CD14-positive monocyte (primary cell): ENCODE results near the gene DNM2. TPM values are rescaled to one million over a fixed set of nuclear protein-coding genes. Genes with fewer than 3 reads are reported as not detected.

ENCODE experiments used
- DNase-seq, 3 donors: peaks; one replicate each; pipeline ENCODE4 v3.0.0-alpha.2; 2011 to 2022
- H2AFZ ChIP-seq: 2 replicates; pipeline ENCODE4 v1.6.0; 2012; ENCODE audit warnings: mild to moderate bottlenecking, low read depth, low read length, inconsistent platforms; ENCODE audit not compliant: insufficient read depth, poor library complexity, severe bottlenecking
- H3K27ac ChIP-seq, 2 donors: 1 replicate in 1 of 2; 2 replicates in 1 of 2; pipeline ENCODE4 v1.5.1; 2012 to 2013; ENCODE audit warnings: low read length in 2 of 2, control low read depth in 1 of 2, inconsistent platforms in 1 of 2, low read depth in 1 of 2, mild to moderate bottlenecking in 1 of 2
- H3K27me3 ChIP-seq, 2 donors: one replicate each; pipeline versions ENCODE4 v1.6.0 to v1.6.1; 2011 to 2013; ENCODE audit warnings: low read length in 2 of 2; ENCODE audit not compliant: control insufficient read depth in 2 of 2, insufficient read depth in 2 of 2
- H3K36me3 ChIP-seq, 2 donors: replicated peaks in 1 of 2; 1 replicate in 1 of 2; 2 replicates in 1 of 2; pipeline versions ENCODE4 v1.5.1 to v1.6.1; 2012 to 2013; ENCODE audit warnings: low read length in 2 of 2, control low read depth in 1 of 2, inconsistent platforms in 1 of 2, mild to moderate bottlenecking in 1 of 2; ENCODE audit not compliant: insufficient read depth in 2 of 2, control insufficient read depth in 1 of 2
- H3K4me1 ChIP-seq, 2 donors: 1 replicate in 1 of 2; 2 replicates in 1 of 2; pipeline versions ENCODE4 v1.5.1 to v1.6.1; 2012 to 2013; ENCODE audit warnings: low read length in 2 of 2, control low read depth in 1 of 2, inconsistent platforms in 1 of 2, mild to moderate bottlenecking in 1 of 2, moderate library complexity in 1 of 2; ENCODE audit not compliant: insufficient read depth in 2 of 2, control insufficient read depth in 1 of 2
- H3K4me2 ChIP-seq: replicated peaks from 2 replicates; pipeline ENCODE3; 2012; ENCODE audit warnings: low read length, moderate library complexity, mild to moderate bottlenecking; ENCODE audit not compliant: poor library complexity, severe bottlenecking; ENCODE audit errors: extremely low read depth
- H3K4me3 ChIP-seq, 3 experiments: fragments of 200-600 bp in 1 of 3; sonication (generic) in 1 of 3; replicated peaks in 1 of 3; 1 replicate in 2 of 3; 2 replicates in 1 of 3; pipeline ENCODE4 v1.5.1; 2011 to 2013; ENCODE audit warnings: low read length in 3 of 3, mild to moderate bottlenecking in 3 of 3, control low read depth in 2 of 3, low read depth in 2 of 3, inconsistent platforms in 1 of 3, moderate library complexity in 1 of 3
- H3K79me2 ChIP-seq: 2 replicates; pipeline ENCODE4 v1.6.0; 2012; ENCODE audit warnings: mild to moderate bottlenecking, control low read depth, inconsistent platforms, low read length, moderate library complexity; ENCODE audit not compliant: insufficient read depth
- H3K9ac ChIP-seq: 2 replicates; pipeline ENCODE4 v1.6.0; 2017; ENCODE audit warnings: low read length, mild to moderate bottlenecking; ENCODE audit not compliant: insufficient read depth, poor library complexity, severe bottlenecking
- H3K9me3 ChIP-seq, 2 donors: replicated peaks in 1 of 2; 1 replicate in 1 of 2; 2 replicates in 1 of 2; pipeline versions ENCODE4 v1.5.1 to v1.6.1; 2012 to 2013; ENCODE audit warnings: low read length in 2 of 2, control low read depth in 1 of 2; ENCODE audit not compliant: control insufficient read depth in 1 of 2, insufficient read depth in 1 of 2
- H4K20me1 ChIP-seq: 2 replicates; pipeline ENCODE4 v1.6.0; 2012; ENCODE audit warnings: mild to moderate bottlenecking, low read length, control low read depth, moderate library complexity; ENCODE audit not compliant: insufficient read depth
- H3K27ac Mint-ChIP-seq, 7 donors: one replicate each; pipeline ENCODE4 v1.8.0; 2020; ENCODE audit warnings: mild to moderate bottlenecking in 7 of 7, mixed read lengths in 7 of 7, moderate library complexity in 6 of 7, inconsistent platforms in 2 of 7
- H3K27me3 Mint-ChIP-seq, 3 donors: one replicate each; pipeline ENCODE4 v1.8.0; 2021 to 2022; ENCODE audit warnings: low read depth in 3 of 3, mild to moderate bottlenecking in 3 of 3, mixed read lengths in 3 of 3, moderate library complexity in 3 of 3, inconsistent platforms in 1 of 3
- H3K36me3 Mint-ChIP-seq, 2 donors: one replicate each; pipeline ENCODE4 v1.8.0; 2020; ENCODE audit warnings: mixed read lengths in 2 of 2, inconsistent platforms in 1 of 2, mild to moderate bottlenecking in 1 of 2
- H3K4me1 Mint-ChIP-seq: one replicate; pipeline ENCODE4 v1.8.0; 2020; ENCODE audit warnings: mild to moderate bottlenecking, mixed read lengths
- H3K4me3 Mint-ChIP-seq, 2 donors: one replicate each; pipeline ENCODE4 v1.8.0; 2020; ENCODE audit warnings: mild to moderate bottlenecking in 2 of 2, mixed read lengths in 2 of 2, moderate library complexity in 1 of 2
- H3K9me3 Mint-ChIP-seq, 7 donors: one replicate each; pipeline ENCODE4 v1.8.0; 2020 to 2022; ENCODE audit warnings: mixed read lengths in 7 of 7, mild to moderate bottlenecking in 6 of 7, moderate library complexity in 6 of 7, inconsistent platforms in 2 of 7
- WGBS: methylation state at CpG from one replicate; pipeline ENCODE4 v1.1.5; 2013; ENCODE audit warnings: missing lambda C conversion rate; ENCODE audit not compliant: insufficient coverage; 5-methylcytosine and 5-hydroxymethylcytosine counted together
- intact Hi-C, 2 donors: fragments of 100-400 bp; cut with micrococcal nuclease; formaldehyde crosslinking; loops; one replicate each; pipeline versions ENCODE4 v1.15.0 to v1.15.1; 2023
- polyA plus RNA-seq, 3 donors: library from polyadenylated mRNA; depleted of rRNA in 1 of 3; unstranded in 2 of 3; stranded (reverse) in 1 of 3; fragments of 300-500 nt in 2 of 3; fragments of >200 nt in 1 of 3; fragmentation: Illumina TruSeq in 2 of 3; gene quantifications; 1 replicate in 2 of 3; 2 replicates in 1 of 3; pipeline ENCODE4 v1.2.3, GENCODE V29; 2012 to 2021
- TF ChIP-seq, protein P1 (sequence below): fragments of 200-600 bp; IDR thresholded peaks from one replicate; pipeline ENCODE4 v1.8.0; 2022; ENCODE audit warnings: antibody characterized with exemption, mild to moderate bottlenecking

The DNM2 gene
- polyA plus RNA-seq, 3 donors: 53.0 to 186 (median 69.5) TPM

DNA sequence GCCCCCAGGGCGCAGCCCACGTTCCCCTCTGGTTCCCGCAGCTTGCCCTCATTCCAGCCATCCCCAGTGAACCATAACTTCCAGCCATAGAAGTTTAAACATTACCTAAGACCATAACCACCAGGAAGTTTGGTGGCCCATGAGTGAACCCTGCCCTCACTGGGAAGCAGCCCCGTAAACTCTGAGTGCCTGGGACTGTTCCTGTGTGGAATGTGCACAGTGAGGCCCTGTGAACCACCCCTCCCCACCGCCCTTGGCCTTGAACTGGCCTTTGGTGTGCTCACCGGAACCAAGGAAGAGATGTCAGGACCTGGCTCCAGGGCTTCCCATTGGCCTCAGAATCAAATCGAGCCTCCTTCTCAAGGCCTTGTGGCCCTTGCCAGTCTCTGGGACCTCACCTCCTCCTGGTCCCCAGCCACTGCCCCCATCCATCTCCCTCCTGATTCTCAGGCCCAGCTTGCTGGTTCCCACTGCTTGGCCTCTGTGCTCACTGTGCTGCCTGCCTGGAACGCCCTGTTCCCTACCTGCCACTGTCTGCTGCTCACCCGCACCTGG is 46.5 kb downstream of the DNM2 start:
- Mint-ChIP-seq H3K27me3 (peaks cover 0 to 3% (median 0%) of the 10 kb centered on the region in 3 donors), H3K4me3 (no peak overlapping the region), H3K27ac (peak overlapping the region in 6 of 7 donors; percentile 4 to 74 (median 44)), H3K9me3 (peaks cover 0 to 2% (median 0%) of the 10 kb centered on the region in 7 donors), H3K36me3 (peaks cover 41 to 77% of the 10 kb centered on the region in 2 donors), H3K4me1 (peaks cover 58% of the 10 kb centered on the region)
- TF ChIP-seq, protein P1, sequence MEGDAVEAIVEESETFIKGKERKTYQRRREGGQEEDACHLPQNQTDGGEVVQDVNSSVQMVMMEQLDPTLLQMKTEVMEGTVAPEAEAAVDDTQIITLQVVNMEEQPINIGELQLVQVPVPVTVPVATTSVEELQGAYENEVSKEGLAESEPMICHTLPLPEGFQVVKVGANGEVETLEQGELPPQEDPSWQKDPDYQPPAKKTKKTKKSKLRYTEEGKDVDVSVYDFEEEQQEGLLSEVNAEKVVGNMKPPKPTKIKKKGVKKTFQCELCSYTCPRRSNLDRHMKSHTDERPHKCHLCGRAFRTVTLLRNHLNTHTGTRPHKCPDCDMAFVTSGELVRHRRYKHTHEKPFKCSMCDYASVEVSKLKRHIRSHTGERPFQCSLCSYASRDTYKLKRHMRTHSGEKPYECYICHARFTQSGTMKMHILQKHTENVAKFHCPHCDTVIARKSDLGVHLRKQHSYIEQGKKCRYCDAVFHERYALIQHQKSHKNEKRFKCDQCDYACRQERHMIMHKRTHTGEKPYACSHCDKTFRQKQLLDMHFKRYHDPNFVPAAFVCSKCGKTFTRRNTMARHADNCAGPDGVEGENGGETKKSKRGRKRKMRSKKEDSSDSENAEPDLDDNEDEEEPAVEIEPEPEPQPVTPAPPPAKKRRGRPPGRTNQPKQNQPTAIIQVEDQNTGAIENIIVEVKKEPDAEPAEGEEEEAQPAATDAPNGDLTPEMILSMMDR: no peak
- H3K27me3 ChIP-seq: no peaks in the 10 kb centered on the region
- peak overlapping the region in 1 of 2 donors; percentile 58 for H3K27ac ChIP-seq
- no peaks in the 10 kb centered on the region for H3K9me3 ChIP-seq
- peaks cover 94% of the 10 kb centered on the region for H3K79me2 ChIP-seq
- intact Hi-C loops: loop anchor here in 1 of 2 donors (5.0 kb wide), 1 partner anchor 47 kb away; the partner anchor contains the start of gene DNM2
- no peak overlapping the region for H3K4me3 ChIP-seq
- H3K9ac ChIP-seq: no peak overlapping the region
- DNase-seq: no peak
- WGBS: 95% methylated on average over 6 of the region's 9 CpGs
- peaks cover 95% of the 10 kb centered on the region for H4K20me1 ChIP-seq
- peaks cover 35 to 72% of the 10 kb centered on the region in 2 donors for H3K36me3 ChIP-seq
- H2AFZ ChIP-seq: no peak overlapping the region
- H3K4me2 ChIP-seq: no peak overlapping the region
- peaks cover 30 to 36% of the 10 kb centered on the region in 2 donors for H3K4me1 ChIP-seq

DNA sequence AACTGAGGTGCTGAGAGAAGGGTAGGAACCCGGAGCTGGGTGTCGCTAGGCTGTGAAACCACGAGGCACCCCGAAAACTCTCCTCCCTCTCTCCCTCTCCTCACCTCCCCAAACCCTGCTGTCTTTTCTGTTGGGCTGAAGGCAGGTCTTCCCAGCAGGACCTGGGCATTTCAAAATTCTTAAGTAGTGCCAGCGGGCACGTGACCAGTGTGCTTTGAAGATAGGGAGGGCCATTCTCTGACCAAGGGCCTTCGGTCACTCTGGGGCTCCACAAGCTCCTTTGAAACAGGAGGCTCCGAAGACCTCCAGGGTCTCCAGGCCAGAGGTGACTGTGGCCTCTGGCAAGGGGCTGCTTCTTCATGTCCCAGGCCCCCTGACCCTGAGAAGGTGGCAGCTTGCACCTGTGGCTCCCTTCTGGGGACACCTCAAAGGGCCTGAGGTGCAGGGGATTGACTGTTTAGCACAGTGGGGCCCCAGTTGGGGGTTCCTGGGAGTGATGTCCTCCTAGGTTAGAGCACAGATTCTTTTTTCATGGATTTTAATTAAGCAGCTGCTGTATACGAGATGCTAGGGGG is 48.3 kb downstream of the DNM2 start:
- Histone ChIP-seq H3K4me2 (no peak overlapping the region), H2AFZ (no peak overlapping the region), H3K4me1 (peaks cover 14 to 22% of the 10 kb centered on the region in 2 donors), H3K9me3 (no peaks in the 10 kb centered on the region), H3K4me3 (no peak overlapping the region), H4K20me1 (peaks cover 99% of the 10 kb centered on the region), H3K79me2 (peaks cover 100% of the 10 kb centered on the region), H3K9ac (no peak overlapping the region), H3K27ac (peak overlapping the region in 1 of 2 donors; percentile 44), H3K27me3 (no peaks in the 10 kb centered on the region), H3K36me3 (peaks cover 36 to 85% of the 10 kb centered on the region in 2 donors)
- intact Hi-C loops: no loop called here
- WGBS: 100% methylated on average over 5 of the region's 9 CpGs
- peaks cover 0 to 3% (median 0%) of the 10 kb centered on the region in 3 donors for H3K27me3 Mint-ChIP-seq
- H3K27ac Mint-ChIP-seq: peak overlapping the region in 1 of 7 donors; percentile 21
- H3K4me3 Mint-ChIP-seq: no peak overlapping the region
- peaks cover 46% of the 10 kb centered on the region for H3K4me1 Mint-ChIP-seq
- TF ChIP-seq, protein P1: no peak
- peaks cover 0 to 3% (median 0%) of the 10 kb centered on the region in 7 donors for H3K9me3 Mint-ChIP-seq
- DNase-seq: no peak
- peaks cover 42 to 78% of the 10 kb centered on the region in 2 donors for H3K36me3 Mint-ChIP-seq
